Stimulated activated CD4-positive, alpha-beta T cell treated with anti-CD3 and anti-CD28 coated beads, TNF-alpha, amount 100 ng/mL, for 1 hour (primary cell): Measurements from ENCODE around the gene IKZF1.

Experiments
- DNase-seq, 3 donors: peaks; one replicate each; pipeline ENCODE4 v3.0.0-alpha.2; 2020; ENCODE audit warnings: low read depth in 3 of 3, low spot score in 1 of 3

Gene IKZF1

DNA sequence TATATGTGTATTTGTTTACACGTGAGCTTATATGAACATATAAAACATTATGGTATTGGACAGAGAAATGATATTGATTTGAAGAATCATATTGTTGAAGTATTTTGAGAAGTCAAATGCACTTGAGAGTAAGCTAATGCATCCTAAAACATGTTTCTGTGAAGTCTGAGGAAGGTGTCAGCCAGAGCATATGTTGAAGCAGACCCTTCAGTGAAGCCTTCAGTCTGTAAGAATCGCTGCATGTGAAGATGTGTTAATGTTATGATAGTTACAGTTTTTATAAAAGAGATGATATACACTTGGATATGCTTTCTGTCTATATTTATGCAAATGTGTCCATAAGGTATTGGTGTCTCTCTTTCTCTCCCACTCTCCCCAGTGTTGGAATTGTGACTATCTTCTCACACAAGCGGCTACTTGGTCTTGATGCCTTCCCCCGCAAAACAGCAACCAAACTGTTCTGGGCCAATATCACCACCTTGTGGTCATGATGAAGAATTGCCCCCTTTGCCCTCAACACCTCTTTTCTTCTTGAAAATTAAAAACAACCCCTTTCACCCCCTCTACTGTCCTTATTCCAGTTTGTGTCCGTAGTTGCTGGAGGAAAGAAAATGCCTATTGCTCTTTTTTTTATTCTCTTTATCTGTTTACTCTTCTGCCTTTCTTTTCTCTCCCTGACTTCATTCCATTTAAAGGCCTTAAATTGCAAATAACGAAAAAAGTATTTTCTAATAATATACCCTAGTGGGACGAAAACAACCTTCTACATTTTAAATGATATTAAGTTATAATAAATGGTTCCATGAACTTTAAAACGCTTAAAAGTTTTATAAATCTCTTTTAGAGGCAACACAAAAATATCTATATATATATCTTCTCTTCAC is 64.9 kb downstream of the IKZF1 start:
- DNase-seq = no peak

DNA sequence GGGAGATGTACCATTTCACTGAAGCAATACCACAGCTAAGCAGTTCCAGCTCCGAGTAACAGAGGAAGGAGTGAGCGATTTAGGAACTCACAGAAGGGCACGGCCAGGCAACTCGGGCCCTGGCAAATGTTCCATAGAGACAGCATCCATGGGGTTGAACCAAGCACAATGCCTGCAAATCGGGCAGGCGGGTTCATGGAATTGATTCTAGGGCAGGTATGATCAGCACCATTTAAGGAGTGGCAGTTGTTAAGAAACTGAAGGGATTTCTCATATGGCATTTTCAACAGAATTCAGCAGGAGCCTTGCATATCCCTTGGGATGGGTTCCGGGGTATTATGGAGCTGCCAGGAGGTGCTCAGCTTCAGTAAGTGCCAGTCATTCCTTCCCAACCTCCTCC is 66.4 kb downstream of the IKZF1 start:
- DNase-seq = no peak

DNA sequence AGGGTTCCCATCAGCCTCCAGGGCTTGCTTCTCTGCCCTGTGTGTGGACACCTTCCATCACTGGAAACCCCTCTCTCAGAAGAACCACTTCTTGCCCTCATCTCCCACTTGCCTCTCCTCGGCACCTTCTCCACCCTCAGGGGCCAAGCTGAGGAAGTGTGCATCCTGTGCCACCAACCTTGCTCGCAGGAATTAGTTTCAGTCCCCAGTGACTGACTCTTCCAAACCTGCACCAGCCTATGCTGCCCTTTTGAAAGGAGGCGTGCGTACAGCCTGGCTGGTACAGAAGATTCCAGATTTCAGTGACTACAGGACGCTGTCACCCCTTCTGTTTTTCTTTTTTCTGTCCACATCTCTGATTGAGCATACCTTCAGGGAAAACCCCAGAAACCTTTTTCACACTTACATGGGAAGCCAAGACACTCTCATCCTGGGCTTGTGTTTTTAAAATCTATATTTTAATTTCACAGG is 67.1 kb downstream of the IKZF1 start:
- DNase-seq = no peak

GRCh38 chr7:50372923-50373322 is 68.4 kb downstream of the IKZF1 start:
- no peak for DNase-seq

DNA sequence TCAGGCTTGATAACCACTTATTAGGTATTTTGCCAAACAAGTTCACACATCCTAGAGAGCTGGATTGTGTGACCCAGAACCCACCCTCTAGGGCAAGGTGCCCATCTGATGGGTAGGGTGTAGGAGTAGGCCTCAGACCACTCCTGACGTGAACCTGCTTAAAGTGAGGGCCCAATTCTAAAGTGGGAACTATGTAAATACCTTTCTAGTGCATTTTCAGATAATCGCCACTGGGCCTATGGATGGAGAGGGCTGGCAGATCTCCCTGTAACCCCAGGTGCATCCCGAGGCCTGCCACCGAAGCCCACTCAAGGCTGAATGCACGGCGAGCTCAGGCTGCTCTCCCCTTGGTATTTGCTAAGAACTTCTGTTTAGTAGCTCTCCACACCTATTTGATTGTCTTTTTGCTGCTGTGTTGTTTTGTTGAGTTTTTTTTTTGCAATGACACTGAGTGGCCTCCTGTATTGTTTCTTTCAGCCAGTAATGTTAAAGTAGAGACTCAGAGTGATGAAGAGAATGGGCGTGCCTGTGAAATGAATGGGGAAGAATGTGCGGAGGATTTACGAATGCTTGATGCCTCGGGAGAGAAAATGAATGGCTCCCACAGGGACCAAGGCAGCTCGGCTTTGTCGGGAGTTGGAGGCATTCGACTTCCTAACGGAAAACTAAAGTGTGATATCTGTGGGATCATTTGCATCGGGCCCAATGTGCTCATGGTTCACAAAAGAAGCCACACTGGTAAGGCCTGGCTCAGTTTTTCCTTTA is 71.7 kb downstream of the IKZF1 start:
- no peak for DNase-seq

DNA sequence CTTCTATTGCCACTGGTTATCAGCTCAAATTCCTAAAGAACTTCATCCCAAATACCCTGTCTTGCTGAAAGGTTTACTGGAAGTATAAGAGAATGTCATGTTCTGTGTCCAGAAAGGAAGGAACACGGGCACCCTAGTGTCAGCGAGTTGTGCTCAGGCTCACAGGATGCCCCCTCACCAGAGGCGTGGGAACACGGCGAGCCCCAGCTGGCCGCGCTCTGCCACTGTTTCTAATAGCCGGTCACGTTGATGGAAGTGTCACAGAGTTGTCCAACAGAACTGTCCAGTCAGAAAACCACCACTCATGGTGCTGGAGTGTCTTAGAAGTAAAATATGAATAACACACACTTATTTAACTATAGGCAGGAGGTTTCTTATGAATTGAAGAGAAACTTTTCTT is 72.8 kb downstream of the IKZF1 start:
- DNase-seq = no peak

- DNase-seq = no peak
Measured at GRCh38 chr7:50379082-50379481, 74.6 kb downstream of the IKZF1 start.

DNA sequence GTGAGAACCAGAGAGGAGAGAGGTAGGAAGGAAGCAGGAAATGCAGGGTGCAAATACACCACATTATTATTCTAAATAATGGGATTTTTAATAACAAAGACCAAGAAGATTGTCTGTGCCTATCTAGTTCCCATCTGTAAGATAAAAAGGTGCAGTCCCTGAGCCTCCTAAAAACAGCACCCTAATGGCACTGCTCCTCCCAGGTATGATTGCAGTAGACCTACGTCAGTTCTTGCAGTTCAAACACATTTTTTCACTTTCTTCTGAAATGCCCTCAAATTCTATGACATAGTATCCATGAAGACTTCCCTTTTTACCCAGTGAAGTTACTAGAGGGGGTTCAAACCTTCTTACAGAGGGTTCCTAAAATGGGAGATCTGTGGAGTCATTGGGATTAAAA is 75.0 kb downstream of the IKZF1 start:
- no peak for DNase-seq

DNA sequence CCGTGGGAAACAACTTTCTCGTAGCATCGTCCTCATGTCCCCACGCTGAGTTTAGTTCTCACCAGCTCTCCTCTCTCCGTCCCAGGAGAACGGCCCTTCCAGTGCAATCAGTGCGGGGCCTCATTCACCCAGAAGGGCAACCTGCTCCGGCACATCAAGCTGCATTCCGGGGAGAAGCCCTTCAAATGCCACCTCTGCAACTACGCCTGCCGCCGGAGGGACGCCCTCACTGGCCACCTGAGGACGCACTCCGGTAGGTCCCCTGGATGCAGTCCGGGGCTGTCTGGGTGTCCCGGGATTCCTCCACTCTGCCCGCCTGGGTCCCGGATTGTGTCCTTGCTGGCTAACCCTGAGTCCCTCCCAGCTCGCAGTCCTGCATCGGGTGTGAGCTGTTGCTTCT is 77.9 kb downstream of the IKZF1 start:
- DNase-seq = no peak

- DNase-seq = no peak
Measured at GRCh38 chr7:50387351-50387750, 82.8 kb downstream of the IKZF1 start.

GRCh38 chr7:50389961-50390360 is 85.4 kb downstream of the IKZF1 start:
- no peak for DNase-seq

GRCh38 chr7:50391386-50391785 is 86.9 kb downstream of the IKZF1 start:
- DNase-seq = no peak

DNA sequence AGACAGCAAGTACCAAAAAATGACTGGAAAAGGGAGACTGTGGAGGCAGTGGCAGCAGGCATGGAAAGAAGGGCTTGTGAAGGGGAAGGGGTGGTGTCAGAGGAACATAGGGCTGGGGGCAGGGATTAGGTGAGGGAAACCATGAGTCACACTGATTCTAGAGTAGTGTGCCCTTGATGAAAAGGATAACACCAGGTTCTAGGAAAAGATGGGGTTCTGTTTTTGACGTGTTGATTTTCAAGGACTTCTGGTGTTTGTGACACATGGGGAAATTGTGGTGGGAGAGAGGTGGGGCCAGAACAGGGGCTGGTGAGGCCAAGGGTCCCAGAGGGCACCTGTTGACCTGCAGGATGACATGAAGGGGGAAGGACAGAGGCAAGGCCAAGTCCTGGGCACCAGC is 88.6 kb downstream of the IKZF1 start:
- DNase-seq = no peak

DNA sequence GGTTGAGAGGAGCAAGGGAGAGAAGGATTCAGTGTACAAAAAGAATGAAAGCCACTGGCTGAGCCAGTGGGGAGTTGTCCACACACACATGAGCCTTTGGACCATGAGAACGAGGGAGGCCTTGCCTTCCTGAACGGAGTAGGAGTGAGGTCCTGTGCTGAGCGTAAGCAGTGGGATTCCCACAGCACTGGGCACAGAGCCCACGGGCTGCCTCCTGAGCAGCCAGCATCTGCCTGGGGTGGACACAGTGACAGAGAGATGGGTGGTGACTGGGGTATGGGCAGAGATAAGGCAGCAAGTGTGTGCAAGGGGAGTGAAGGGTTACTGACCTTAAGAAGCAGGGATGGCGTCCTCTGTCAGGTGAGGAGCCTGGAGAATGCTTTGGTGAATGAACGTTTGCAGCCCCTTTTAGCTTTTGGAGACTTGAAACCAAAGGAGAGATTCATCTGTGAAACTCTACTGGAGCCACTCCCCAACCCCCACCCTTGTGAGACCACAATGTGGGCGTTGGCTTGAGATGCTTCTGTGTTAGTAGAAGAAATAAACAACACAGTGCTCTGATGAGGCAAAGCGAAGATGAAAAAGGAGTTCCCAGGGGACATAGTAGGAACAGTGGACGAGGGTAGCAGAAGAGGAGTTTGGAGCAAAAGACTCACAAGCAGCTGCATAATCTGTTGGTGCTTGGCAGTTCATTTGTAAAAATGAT is 89.2 kb downstream of the IKZF1 start:
- no peak for DNase-seq

DNA sequence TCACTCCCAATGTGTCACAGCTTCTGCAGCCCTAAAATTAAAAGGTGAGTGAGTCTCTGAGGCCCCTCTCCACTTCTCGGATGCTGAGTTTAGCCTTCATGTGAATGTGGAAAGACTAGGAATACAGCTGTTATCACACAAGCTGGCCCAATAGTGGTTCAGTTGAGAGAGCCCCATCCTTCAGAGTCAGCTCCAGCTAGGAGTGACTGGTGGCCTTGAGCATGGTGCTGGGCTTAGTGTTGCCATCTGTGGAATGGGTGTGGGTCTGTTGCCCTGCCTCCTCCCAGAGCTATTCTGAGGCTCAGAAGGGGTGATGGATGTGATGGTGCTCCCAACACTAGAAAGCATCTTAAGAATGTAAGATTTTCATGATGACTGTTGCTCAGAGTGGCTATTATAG is 89.8 kb downstream of the IKZF1 start:
- no peak for DNase-seq

- no peak for DNase-seq
Measured at GRCh38 chr7:50396856-50397255, 92.3 kb downstream of the IKZF1 start.

DNA sequence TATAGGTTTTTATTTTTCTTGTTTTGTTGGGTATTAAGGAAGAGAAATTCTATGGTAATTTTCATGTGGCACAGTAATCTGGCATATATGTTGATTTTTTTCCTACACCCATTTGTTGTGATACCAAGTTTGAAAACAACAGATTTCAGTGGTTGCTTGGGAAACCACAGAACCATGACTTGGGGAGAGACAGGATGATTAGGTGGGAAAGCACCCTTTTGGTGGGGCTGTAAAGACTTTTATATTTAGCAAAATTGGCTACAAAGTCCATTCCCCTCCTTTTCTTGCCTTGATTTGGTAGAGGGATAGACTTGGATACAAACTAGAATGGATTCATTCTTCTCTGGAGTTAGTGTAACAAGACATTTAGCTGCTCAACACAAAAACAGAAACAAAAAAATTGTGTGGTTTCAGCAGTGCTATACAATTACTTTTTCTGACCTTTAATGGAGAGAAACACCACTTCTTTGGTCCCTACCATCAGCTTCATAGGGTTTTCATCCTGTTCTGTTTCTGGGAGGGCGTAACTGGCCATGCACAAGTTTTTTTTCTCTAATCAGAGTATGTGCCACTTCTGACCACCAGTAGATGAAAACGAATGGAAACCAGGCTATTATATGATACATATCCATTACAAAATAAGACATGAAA is 92.9 kb downstream of the IKZF1 start:
- no peak for DNase-seq

- no peak for DNase-seq
Measured at GRCh38 chr7:50397971-50398324, 93.4 kb downstream of the IKZF1 start.

DNA sequence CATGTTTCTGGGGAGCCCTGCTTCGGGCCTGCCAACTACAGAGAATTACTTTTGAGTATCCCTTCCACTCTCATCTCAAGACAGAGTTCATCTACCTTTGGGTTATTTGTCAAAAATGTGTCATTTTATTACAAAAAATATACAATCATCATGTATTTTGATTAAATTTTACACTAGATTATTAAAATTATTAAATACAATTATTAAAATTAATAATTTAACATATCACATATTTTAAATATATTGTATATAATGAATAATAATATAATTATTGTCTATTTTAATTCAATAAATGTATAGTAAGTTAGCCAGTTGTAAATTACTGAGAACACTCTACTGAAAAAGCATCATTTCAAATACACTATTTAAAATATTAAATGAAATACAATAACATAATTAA is 94.7 kb downstream of the IKZF1 start:
- DNase-seq = no peak

DNA sequence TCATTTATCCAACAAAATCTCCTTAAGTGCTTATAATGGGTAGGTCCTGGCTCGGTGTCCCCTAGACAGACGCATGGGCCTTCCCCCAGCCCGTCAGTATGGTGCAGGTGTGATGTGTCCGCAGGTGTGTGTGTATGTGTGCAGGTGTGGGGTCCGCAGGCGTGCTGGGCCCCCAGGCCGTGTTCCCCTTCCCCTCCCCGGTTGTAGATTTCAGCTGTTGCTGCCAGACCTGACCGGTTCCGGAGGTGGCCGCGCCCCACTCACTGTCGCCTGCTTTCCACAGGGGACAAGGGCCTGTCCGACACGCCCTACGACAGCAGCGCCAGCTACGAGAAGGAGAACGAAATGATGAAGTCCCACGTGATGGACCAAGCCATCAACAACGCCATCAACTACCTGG is 95.1 kb downstream of the IKZF1 start:
- DNase-seq = no peak

GRCh38 chr7:50400114-50400513 is 95.6 kb downstream of the IKZF1 start:
- no peak for DNase-seq
